ENCODE measurements around the gene KCNH8.

KCNH8 gene

DNA sequence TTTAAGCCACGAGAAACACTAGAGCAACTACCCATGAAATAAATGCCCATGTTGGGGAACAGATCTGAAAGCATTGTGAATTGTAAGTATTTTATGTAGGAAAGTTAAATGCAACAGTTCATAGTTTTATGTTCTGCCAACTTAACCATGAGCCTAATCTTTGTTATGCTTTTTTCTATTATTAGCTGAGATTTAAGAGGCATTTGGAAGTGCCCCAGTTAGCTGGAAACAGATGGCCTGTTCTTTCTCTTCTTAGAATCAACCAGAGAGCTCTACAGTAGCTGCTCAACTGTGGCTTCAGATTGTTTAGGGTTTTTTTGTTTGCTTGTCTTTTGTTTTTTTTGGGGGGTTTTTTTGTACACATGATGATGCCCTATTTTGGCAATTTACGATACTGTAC, 284.4 kb downstream of the KCNH8 start:
- TF ChIP-seq, protein P1, sequence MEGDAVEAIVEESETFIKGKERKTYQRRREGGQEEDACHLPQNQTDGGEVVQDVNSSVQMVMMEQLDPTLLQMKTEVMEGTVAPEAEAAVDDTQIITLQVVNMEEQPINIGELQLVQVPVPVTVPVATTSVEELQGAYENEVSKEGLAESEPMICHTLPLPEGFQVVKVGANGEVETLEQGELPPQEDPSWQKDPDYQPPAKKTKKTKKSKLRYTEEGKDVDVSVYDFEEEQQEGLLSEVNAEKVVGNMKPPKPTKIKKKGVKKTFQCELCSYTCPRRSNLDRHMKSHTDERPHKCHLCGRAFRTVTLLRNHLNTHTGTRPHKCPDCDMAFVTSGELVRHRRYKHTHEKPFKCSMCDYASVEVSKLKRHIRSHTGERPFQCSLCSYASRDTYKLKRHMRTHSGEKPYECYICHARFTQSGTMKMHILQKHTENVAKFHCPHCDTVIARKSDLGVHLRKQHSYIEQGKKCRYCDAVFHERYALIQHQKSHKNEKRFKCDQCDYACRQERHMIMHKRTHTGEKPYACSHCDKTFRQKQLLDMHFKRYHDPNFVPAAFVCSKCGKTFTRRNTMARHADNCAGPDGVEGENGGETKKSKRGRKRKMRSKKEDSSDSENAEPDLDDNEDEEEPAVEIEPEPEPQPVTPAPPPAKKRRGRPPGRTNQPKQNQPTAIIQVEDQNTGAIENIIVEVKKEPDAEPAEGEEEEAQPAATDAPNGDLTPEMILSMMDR (IDR thresholded peaks at IDR 0.05): no peak
- Histone ChIP-seq H3K79me2 (no peaks in the 10 kb centered on the region), H3K4me1 (no peaks in the 10 kb centered on the region), H3K4me3 (ENCODE audit: low read depth, low read length) (no peak overlapping the region), H2AFZ (no peak overlapping the region), H3K36me3 (ENCODE audit: control insufficient read depth, insufficient read depth, low read length) (no peaks in the 10 kb centered on the region), H3K9ac (no peak overlapping the region), H3K27ac (no peak overlapping the region), H3K4me2 (ENCODE audit: low read length) (no peak overlapping the region), H3K27me3 (ENCODE audit: control insufficient read depth, insufficient read depth, low read length) (no peaks in the 10 kb centered on the region), H3K9me3 (ENCODE audit: control insufficient read depth, low read length) (no peaks in the 10 kb centered on the region)

DNA sequence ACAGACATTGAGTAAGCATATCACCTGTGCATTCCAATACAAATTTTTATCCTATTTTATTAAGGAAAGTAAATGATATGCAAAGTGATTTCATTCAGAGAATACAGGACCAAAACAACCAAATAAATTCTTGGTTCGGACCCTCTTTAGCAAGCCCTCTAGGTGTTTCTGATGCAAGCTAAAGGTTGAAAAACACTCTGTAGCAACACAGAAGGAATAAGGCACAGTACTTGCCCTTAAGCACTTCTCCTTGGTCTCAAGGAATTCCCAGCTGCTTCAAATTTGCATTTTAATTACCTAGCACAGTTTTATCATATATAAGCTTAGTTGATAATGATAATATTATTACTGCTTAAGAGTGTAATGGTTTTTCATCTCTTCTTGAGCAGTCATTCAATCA, 288.4 kb downstream of the KCNH8 start:
- TF ChIP-seq, protein P1 (IDR thresholded peaks at IDR 0.05): no peak
- Histone ChIP-seq H3K27me3 (ENCODE audit: control insufficient read depth, insufficient read depth, low read length) (no peaks in the 10 kb centered on the region), H3K9me3 (ENCODE audit: control insufficient read depth, low read length) (no peaks in the 10 kb centered on the region), H3K4me2 (ENCODE audit: low read length) (no peak overlapping the region), H2AFZ (no peak overlapping the region), H3K27ac (no peak overlapping the region), H3K9ac (no peak overlapping the region), H3K79me2 (no peaks in the 10 kb centered on the region), H3K36me3 (ENCODE audit: control insufficient read depth, insufficient read depth, low read length) (no peaks in the 10 kb centered on the region), H3K4me1 (no peaks in the 10 kb centered on the region), H3K4me3 (ENCODE audit: low read depth, low read length) (no peak overlapping the region)

DNA sequence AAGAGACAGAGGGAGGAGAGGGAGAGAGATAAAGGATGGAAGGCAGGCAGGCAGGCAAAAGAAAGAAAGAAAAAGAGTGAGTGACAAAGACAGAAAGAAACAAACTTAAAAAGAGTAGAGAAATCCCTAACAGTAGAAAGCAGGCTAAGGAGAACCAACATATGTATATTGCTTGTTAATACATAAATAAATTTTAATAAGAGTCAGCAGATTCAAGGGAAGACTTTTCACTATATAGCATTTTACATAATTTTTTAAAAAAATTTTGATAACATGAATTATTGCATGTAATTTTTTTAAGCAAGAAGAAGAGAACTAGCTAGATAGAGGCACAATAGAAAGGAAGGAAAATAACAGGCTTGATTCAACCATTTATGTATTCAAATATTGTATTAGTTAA, 291.6 kb downstream of the KCNH8 start:
- Histone ChIP-seq H3K9me3 (ENCODE audit: control insufficient read depth, low read length) (no peaks in the 10 kb centered on the region), H3K27me3 (ENCODE audit: control insufficient read depth, insufficient read depth, low read length) (no peaks in the 10 kb centered on the region), H3K4me2 (ENCODE audit: low read length) (no peak overlapping the region), H3K4me3 (ENCODE audit: low read depth, low read length) (no peak overlapping the region), H3K36me3 (ENCODE audit: control insufficient read depth, insufficient read depth, low read length) (no peaks in the 10 kb centered on the region), H3K4me1 (no peaks in the 10 kb centered on the region), H2AFZ (no peak overlapping the region), H3K27ac (no peak overlapping the region), H3K79me2 (no peaks in the 10 kb centered on the region), H3K9ac (no peak overlapping the region)
- TF ChIP-seq, protein P1 (IDR thresholded peaks at IDR 0.05): no peak

DNA sequence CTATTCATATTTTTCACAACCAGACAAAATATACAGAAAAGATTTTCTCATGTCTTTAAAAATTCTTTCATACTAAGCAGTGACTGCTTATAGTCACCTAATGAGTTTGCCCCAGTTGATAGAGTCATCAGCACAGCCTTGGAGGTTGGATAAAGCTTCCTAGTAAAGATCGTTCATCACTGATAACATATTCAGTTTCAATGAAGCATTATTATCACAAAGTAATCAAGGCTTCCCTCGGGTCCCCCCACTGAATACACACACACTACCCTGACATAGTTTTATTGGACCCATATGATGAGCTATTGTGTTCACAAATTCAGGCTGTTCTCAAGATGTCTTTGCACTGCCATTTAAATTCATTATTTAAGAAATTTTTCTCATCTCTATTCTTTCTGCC, 297.8 kb downstream of the KCNH8 start:
- Histone ChIP-seq H3K36me3 (ENCODE audit: control insufficient read depth, insufficient read depth, low read length) (no peaks in the 10 kb centered on the region), H3K27ac (no peak overlapping the region), H3K9ac (no peak overlapping the region), H3K4me2 (ENCODE audit: low read length) (no peak overlapping the region), H2AFZ (no peak overlapping the region), H3K4me1 (no peaks in the 10 kb centered on the region), H3K4me3 (ENCODE audit: low read depth, low read length) (no peak overlapping the region), H3K9me3 (ENCODE audit: control insufficient read depth, low read length) (no peaks in the 10 kb centered on the region), H3K79me2 (no peaks in the 10 kb centered on the region), H3K27me3 (ENCODE audit: control insufficient read depth, insufficient read depth, low read length) (no peaks in the 10 kb centered on the region)
- TF ChIP-seq, protein P1 (IDR thresholded peaks at IDR 0.05): no peak

DNA sequence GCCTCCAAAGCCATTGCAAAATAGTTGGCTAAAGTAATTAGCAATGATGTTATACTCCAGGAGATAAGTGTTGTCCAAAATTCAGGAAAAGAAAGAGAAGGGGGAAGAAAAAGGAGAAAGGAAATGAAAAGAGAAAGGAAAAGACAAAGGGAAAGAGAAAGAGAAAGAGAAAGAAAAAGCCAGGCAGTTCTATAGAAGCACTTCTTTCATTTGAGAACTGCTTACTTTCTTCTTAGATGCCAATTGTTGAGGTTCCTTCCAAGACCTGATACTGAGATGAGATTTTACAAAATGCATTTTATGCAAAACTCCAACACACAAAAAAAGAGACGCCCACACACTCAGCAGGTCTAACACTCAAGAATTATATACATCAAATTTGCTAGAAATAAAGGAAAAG, 298.4 kb downstream of the KCNH8 start:
- no peaks in the 10 kb centered on the region for H3K4me1 ChIP-seq
- no peak overlapping the region for H3K4me2 ChIP-seq (ENCODE audit: low read length)
- TF ChIP-seq, protein P1 (IDR thresholded peaks at IDR 0.05): no peak
- no peaks in the 10 kb centered on the region for H3K9me3 ChIP-seq (ENCODE audit: control insufficient read depth, low read length)
- no peak overlapping the region for H3K27ac ChIP-seq
- H3K27me3 ChIP-seq (ENCODE audit: control insufficient read depth, insufficient read depth, low read length): no peaks in the 10 kb centered on the region
- no peak overlapping the region for H3K4me3 ChIP-seq (ENCODE audit: low read depth, low read length)
- no peaks in the 10 kb centered on the region for H3K36me3 ChIP-seq (ENCODE audit: control insufficient read depth, insufficient read depth, low read length)
- no peak overlapping the region for H2AFZ ChIP-seq
- no peaks in the 10 kb centered on the region for H3K79me2 ChIP-seq
- no peak overlapping the region for H3K9ac ChIP-seq

All from parathyroid adenoma (tissue), 2 donors.